Endothelial cell of umbilical vein (primary cell): ENCODE measurements around the gene GRAPL.
"Not testable (repeated sequence)": the region's sequence is repeated elsewhere in the genome, so short reads cannot be mapped to it uniquely, and the experiment has no call there.

Experiments
- CTCF ChIP-seq, 2 donors: IDR thresholded peaks; 1 replicate in 1 of 2; 2 replicates in 1 of 2; pipeline ENCODE4 v1.5.1; 2011; ENCODE audit warnings: low read length in 2 of 2, mild to moderate bottlenecking in 2 of 2, moderate library complexity in 2 of 2, control low read depth in 1 of 2, inconsistent platforms in 1 of 2, low read depth in 1 of 2; ENCODE audit not compliant: insufficient read depth in 1 of 2; ENCODE audit errors: extremely low read depth in 1 of 2
- FOS ChIP-seq: IDR thresholded peaks from 2 replicates; pipeline ENCODE4 v1.6.1; 2011; ENCODE audit warnings: mild to moderate bottlenecking, low read length, moderate library complexity, borderline replicate concordance; ENCODE audit not compliant: insufficient read depth
- MAX ChIP-seq: IDR thresholded peaks from 2 replicates; pipeline ENCODE4 v1.6.1; 2011; ENCODE audit not compliant: insufficient read depth, insufficient read length
- MYC ChIP-seq: IDR thresholded peaks from one replicate; pipeline ENCODE4 v1.6.1; 2011; ENCODE audit warnings: mild to moderate bottlenecking, low read depth, low read length
- POLR2A ChIP-seq: IDR thresholded peaks from 2 replicates; pipeline ENCODE4 v1.6.1; 2012; ENCODE audit warnings: low read depth, mild to moderate bottlenecking, control low read depth, low read length
- POLR2AphosphoS5 ChIP-seq: IDR thresholded peaks from 2 replicates; pipeline ENCODE4 v1.6.1; 2012; ENCODE audit warnings: low read depth, mild to moderate bottlenecking, control low read depth, low read length, moderate library complexity; ENCODE audit not compliant: insufficient read depth

- not testable (repeated sequence) for TF ChIP-seq POLR2A; CTCF (IDR thresholded peaks at IDR 0.05; ENCODE audit: extremely low read depth in 1 of 2, insufficient read depth in 1 of 2, low read depth in 1 of 2, low read length in 2 of 2); MYC; POLR2AphosphoS5; MAX; FOS
Observed at GRCh38 chr17:19088804-19089685, 38.3 kb upstream of the GRAPL start.
